IPS DF 19.7 (cell line): ENCODE results near the gene SLC16A9.

ENCODE experiments used
- DNase-seq: peaks from one replicate; pipeline ENCODE4 v3.0.0-alpha.2; 2013; ENCODE audit warnings: low read depth, low spot score

Gene SLC16A9

DNA sequence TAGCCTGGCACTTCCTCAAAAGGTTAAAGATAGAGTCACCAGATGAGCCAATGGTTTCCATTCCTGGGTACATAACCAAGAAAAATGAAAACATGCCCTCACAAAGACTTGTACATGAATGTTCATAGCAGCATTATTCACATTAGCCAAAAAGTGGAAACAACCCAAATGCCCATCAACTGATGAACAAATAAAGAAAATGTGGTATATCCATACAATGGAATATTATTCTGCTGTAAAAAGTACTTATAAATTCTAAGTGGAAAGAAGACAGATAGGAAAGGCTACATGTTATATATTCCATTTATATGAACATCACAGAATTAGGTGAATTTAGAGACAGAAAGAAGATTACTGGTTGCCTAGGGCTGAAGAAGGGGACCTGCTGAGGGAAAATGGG lies 10.7 kb upstream of the SLC16A9 start:
- DNase-seq: no peak

DNA sequence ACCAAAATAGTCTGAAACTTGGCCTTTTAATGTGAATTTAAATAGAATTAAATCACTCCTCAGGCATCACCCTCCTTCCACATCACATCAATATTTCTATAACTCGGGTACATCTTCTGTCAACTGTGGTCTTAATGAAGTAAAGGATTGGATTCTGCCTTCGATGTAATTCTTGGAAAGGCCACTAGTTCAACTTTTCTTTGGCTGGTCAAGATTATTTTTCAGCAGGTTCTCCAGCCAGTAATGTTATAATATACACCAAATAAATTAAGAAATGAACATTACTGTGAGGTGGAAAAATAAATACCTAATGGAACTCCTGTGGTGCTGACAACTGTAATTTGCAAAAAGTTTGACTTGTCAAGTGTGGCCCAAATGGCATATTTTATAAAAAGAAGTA lies 9.7 kb upstream of the SLC16A9 start:
- DNase-seq: no peak

DNA sequence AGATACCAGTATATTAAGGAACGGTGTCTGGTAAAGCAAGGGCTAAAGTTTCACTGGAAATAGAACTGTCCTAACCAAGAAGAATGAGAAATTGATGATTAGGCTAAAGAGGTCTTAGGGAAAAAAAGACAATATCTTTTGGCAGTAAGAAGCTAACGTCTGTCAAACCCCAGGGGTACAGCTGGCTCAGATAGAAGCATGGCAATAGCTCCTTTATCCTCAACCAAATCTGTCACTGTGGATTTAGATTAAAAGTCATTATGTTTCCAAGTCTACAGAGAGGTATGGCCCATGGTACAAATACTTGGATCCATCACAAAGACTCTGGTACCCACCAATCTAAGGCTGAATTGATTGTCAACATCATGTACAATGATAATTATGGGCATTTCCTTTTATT lies 8.6 kb upstream of the SLC16A9 start:
- DNase-seq: no peak

DNA sequence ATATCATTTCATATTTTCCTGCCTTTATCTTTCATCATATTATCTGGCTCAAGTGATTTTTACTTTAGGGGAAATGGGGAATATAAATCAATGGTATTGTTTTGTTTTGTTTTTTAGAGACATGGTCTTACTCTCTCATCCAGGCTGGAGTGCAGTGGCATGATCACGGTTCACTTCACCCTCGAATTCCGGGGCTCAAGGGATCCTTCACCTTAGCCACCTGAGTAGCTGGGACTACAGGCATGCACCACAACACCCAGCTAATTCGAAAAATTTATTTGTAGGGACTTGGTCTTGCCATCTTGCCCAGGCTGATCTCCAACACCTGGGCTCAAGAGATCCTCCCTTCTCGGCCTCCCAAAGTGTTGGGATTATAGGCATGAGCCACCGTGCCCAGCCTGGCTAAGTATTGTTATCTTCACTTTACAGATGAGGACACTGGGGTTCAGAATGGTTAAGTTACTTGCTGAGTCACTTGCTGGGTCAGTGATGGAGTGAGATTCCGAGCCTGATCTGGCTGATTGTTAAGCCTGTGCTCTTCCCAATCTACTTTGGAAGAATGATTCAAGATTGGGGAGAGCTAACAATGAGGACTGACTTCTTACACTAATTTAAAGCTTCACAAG lies 3.7 kb upstream of the SLC16A9 start:
- no peak for DNase-seq

DNA sequence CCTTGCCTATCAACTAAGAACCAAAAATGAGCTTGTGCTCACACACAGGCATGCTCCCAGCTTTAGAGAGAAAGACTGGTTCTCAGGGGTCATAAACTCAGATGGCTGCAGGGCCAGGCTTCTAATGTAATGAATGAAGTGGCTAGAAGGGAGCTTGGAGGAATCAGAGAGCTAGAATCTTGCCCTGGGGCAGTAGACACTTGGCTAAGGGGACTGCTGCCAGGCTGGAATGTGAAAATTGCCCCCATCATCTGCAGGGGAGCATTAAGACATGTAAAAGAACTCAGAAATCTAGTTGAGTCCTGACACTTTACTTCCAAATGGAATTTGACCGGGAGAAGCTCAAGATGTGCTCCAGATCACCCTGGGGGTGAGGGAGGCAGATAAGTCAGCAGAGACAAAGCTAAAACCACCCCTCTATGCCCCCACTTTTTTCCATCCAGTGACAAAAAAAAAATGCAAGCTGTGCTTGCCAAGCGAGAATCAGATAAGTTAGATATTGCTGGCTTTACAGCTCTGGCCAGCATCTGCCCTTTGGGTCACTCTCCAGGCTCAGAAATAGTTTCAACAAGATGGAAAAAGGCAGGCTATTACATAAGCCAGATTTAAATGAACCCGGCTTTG lies 2.3 kb upstream of the SLC16A9 start:
- no peak for DNase-seq

DNA sequence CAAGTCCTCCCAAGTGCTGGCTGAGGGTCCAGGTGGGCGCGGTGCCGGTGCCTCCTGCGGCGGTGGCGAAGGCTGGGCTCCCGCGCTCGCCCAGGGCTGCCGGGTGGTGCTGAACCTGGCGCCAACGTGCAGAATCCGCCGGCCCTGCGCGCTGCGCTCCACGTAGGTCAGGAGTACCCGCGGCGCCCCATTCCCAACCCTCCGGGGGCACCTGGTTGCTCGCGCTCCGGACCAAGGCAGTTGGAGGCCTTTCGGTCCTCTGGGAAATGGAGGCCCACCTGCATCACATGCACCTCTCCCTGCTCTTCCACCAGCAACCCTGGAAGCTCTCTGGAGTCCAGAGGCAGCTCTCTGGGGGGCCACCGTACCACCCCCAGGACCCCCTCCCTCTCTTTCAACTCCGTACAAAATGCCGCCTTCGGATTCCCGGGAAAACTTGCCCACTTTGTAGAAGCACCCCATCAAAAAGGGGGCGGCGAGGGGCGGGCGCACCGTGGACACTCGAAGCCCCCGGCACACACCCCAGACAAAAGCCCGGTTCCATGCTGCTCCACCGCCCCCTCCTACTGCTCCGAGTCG lies 745 bp downstream of the SLC16A9 start:
- no peak for DNase-seq

DNA sequence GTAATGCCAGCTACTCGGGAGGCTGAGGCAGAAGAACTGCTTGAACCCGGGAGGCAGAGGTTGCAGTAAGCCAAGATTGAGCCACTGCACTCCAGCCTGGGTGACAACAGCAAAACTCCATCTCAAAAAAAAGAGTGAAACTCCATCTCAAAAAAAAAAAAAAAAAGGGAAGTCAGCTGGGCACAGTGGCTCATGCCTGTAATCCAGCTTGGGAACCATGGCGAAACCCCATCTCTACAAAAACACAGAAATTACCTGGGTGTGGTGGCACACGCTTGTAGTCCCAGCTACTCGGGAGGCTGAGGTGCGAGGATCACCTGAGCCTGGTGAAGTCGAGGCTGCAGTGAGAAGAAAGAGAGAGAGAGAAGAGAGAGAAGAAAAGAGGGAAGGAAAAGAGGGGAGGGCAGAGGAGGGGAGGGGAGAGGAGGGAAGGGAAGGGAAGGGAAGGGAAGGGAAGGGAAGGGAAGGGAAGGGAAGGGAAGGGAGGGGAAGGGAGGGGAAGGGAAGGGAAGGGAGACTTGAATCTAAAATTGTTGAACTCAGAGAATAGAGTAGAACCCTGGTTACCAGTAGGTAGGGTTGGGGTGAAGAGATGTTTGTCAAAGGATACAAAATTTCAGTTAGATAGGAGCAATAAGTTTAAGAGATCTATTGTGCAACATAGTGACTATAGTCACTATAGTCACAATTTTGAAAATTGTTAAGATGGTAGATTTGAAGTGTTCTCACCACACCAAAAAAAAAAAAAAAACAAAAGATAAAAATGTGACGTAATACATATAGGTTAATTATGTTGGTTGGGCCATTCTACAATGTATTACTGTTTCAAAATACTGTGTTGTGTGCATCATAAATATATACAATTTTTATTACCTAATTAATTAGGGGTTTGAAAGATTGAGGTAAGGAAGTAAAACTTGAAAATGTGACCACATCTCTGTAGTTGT lies 2.5 kb downstream of the SLC16A9 start:
- no peak for DNase-seq

DNA sequence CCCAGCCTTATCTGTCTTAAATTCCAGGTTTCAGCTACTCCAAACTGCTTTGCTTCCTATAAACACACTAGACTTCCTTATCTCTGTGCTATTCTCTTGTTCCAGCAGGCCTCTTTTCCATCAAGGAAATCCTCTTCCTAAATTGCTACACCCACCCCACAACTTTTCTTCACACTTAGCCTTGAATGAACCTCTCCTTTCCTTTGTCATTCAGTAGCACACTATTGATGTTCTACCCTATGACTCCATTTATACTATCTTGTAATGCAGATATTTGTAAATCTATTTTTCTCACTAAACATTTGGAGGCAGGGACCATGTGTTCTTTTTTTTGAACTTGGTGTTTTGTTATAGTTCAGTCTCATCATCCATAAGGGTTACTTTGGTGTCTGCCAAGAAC lies 3.7 kb downstream of the SLC16A9 start:
- DNase-seq: no peak

DNA sequence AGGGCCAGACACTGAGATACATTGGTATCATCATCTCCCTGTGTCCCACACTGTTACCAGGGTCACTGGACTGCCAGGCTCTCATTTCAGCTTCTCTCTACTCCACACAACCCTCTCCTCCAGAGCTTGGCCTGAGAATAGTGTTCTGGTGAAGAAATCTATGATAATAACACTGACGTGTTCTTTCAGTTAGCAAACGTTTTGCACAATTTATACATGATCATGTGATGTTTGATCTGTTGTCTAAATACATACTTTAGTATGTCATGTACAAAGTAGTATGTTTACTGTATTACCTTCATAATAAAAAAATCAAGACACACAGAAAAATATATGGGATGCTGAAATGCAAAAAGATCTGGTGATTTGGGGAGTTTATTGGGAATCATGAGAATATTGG lies 5.0 kb downstream of the SLC16A9 start:
- no peak for DNase-seq

DNA sequence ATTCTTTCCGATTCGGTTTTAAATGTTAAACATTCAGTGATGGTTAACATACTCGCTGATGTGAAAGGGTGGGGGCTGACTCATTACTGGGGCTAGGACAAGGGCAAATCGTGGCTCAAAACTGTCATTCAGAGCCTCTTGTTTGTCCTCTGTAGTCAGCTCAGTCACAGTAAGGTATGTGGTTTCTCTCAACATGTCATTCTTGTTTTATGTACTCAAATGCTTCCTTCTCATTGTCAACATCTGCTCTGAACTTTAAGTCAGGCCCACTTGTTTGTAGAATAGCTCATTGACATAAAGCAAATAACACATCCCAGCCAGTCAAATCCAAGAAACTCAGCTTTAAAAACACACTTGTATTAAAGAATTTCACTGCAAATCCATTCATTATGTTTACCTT lies 7.3 kb downstream of the SLC16A9 start:
- no peak for DNase-seq

DNA sequence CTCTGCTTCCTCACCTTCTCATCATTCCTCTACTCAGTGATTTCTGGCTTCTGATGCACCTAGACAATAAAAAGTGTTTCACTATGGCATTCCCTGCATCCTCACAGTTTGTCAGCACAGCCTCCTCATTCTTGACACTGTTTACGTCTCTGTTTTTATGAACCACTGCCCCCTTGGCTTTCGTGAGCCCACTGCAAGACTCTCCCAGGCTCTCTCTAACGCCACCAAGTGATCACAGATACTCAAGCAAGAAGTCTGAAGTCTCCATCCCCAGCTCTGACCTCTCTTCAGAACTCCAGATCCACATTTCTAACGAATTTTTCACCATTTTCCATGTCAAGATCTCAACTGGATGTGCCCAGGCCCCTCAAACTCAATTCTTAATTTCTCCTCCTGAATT lies 8.9 kb downstream of the SLC16A9 start:
- no peak for DNase-seq

DNA sequence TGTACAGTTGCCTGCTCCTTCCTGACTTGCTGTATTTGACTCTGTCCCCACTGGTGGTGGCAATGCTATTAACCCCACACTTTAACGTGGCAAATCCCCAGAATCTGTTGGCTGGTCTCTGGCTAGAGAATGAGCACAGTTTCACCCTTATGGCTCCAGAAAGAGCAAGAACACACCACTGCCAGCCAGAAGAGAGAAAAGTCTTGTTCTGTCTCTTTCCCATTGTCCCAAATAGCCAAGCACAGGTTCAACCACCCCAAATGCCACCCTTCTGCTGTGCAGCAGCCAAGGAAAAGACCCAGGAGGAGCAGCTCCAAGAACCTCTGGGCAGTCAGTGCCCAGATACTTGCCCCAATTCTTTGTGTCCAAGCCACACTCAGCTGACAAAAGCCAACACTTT lies 11.3 kb downstream of the SLC16A9 start:
- no peak for DNase-seq

DNA sequence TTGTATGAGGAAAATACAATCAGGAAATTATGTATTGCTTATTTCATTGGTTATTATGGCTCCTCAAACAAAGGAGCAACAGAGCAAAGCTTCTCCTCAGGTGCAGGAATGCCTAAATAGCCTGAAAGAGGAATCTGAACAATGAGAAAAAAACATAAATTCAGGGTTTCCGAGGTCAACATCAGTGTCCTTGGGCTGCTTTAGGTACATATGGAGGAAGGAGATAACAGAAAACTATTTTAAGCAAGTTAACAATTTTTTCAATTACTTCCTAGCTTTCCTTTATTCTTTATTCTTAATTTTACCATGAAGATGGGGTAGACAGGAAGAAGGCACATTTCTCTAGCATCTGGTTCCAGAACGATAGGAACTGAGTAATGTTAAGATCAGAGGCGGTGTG lies 14.0 kb downstream of the SLC16A9 start:
- no peak for DNase-seq

DNA sequence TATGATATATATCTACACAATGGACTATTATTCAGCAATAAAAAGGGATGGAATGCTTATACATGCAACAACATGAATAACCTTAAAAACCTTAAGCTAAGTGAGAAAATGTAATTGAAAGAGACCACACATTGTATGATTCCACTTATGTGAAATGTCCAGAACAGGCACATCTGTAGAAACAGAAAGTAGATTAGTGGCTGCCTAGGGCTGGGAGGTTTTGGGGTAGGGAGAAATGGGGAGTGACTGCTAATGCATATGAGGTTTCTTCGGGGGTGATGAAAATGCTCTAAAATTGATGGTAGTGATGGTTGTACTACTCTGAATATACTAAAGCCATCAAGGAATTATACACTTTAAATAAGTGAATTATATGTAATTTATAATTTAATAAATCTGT lies 14.7 kb downstream of the SLC16A9 start:
- no peak for DNase-seq

DNA sequence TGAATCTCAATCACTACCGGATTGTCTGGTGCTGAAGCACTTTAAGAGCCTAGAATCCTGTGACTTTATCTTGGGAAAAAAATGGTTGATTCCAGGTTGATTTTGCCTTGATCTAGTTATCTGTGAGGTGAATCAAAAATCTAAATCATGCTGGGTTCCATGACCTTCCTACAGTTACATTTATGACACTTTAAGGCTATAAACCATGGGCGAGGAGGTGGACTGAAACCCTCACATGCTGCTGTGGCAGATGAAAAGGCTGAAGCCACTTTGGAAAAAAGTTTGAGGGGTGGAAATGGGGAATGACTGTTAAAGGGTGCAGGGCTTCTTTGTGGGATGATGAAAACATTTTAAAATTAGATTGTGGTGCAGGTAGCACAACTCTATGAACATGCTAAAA lies 17.5 kb downstream of the SLC16A9 start:
- no peak for DNase-seq

DNA sequence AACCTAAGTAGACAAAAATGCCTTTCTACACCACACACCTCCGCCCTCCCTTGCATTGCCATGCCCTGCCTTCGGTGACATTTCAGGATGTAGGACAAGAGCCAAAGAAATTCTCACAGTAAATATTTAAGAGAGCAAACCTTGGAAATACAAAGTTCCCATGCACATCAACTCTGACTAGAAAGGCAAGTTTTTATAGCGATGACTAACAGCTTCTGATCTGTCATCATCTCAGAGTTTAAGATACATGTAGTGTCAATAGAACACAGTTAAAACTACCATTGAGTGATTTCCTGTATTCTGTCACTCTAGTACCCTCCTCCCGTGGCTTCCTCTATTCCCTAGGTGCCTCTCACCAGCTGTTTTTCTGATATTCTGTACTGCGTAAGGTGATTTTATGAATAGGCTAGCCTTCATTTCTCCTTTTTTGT lies 20.7 kb downstream of the SLC16A9 start:
- DNase-seq: no peak

DNA sequence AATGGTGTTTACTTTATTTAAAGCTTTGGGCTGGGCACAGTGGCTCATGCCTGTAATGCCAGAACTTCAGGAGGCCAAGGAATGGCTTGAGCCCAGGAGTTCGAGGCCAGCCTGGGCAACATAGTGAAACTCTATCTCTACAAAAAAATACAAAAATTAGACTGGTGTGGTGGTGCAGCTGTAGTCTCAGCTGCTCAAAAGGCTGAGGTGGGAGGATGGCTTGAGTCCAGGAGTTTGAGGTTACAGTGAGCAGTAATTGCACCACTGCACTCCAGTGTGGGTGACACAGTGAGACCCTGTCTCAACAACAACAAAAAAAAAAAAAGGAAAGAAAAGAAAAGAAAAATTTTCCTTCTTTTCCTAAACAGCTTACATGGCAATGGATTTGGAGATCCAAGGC lies 22.0 kb downstream of the SLC16A9 start:
- DNase-seq: no peak

DNA sequence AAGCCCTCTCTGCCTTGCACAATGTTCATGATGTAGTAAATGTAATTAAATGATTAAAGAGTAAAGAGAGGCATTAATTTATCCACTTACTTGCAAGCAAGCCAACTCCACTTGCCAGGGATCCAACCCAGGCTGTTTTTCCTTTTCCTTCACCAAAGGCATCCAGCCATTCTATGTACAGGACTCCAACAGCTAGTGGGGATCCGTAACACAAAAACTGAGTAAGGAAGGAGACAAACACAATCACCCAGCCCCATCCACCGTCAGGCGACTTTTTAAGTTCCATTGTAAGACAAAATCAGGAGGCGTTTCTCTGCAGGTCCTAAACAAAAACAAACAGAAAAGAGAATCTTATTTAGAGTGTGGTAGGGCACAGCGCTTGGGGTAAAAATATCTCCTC lies 25.6 kb downstream of the SLC16A9 start:
- DNase-seq: no peak

DNA sequence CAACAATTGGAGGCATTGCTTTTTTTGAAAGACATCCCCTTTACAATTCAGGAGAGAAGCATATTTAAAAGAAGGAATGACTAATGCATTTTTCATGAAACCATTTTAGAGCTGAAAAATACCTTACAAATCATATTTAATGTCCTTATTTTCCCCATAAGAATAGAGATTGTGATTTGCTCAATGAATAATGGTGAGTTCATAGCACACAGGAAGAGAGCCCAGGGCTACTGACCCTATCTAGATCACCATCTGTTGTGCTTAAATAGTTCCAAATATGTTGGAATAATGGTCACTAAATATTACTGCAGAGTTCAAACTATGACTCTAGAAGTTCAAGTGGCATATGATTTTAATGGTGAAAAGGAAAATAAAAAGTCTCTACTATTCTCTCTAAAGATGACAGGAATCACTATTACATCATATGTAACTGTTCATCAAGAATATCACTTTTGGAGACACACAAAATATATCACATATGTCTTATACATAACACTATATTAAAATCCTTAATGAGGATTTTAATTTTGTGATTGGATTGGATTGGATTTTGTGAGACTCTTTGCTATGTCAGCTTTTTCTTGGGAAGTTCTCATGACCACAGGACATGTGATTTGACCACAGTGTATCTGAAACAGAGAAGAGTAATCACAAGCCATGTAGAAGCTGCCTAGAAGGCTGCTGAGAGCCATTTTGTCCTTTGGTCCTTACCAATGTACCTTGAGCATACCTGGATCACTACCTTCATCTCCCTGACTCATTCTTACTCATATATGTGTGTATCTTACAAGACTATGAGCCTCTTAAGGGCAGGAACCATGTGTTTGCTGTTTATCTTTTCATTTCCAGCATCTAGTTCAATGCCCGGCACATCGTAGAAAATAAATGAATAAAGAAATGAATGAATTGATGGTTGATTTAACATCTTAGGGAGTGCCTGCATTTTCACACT lies 26.4 kb downstream of the SLC16A9 start:
- DNase-seq: no peak

DNA sequence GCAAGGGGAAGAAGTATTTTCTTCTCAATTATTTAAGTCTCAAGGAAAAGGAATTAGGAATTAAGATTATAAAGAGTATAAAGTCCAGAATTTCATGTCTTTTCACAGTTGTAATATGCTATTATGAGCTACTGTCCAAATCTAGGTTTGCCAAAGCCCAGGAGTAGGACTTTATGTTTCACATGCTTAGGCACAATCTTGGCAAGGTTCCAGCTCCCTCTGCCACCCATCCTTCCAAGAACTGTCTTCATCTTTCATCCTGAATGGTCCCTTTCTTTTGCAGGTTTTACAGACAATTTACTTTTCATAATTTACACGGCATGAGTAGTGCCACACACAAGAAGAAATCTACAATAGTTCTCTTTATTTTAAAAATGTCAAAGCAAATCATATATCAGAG lies 29.5 kb downstream of the SLC16A9 start:
- no peak for DNase-seq

DNA sequence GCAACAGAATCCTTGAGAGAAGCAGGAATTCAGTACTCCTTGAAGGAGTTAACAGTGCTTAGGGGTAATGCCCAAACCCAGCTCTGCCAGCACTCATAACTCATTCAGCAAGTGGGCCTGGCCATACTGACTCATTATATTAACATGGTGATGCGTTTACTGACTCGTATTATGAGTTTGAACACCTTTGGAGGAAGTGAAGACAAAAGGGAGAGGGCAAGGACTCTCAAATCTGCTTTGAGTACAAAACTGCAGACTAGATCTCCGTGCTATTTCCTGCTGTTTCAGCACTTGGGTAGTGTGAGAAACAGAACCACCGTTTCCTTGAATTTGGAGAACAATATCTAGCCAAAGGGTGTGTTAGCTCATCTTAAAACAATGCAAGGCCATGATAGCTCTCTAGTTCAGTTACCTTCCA lies 30.8 kb downstream of the SLC16A9 start:
- DNase-seq: no peak
